Naive B cell (primary cell): ENCODE results near the gene MARCHF6. TPM values are rescaled to one million over a fixed set of nuclear protein-coding genes. Genes with fewer than 3 reads are reported as not detected.
A peak's percentile ranks its signal among the peaks of the same experiment; 100 is the strongest.

Source experiments
- ATAC-seq, 2 donors: fragments of 150-1000 bp; cut with Tn5 transposase; 2 replicates each; pipeline ENCODE4 v1.10.0; 2021; ENCODE audit warnings: low read depth in 2 of 2, mild to moderate bottlenecking in 2 of 2, moderate library complexity in 2 of 2
- DNase-seq: peaks from one replicate; pipeline ENCODE4 v3.0.0; 2022
- H3K27ac Mint-ChIP-seq, 6 donors: one replicate each; pipeline ENCODE4 v1.8.0; 2020 to 2022; ENCODE audit warnings: mild to moderate bottlenecking in 6 of 6, mixed read lengths in 6 of 6, moderate library complexity in 5 of 6, inconsistent platforms in 2 of 6
- H3K27me3 Mint-ChIP-seq, 3 donors: one replicate each; pipeline ENCODE4 v1.8.0; 2021 to 2022; ENCODE audit warnings: mixed read lengths in 3 of 3, mild to moderate bottlenecking in 1 of 3
- H3K36me3 Mint-ChIP-seq, 2 donors: one replicate each; pipeline ENCODE4 v1.8.0; 2020 to 2022; ENCODE audit warnings: mixed read lengths in 2 of 2, inconsistent platforms in 1 of 2, mild to moderate bottlenecking in 1 of 2
- H3K4me1 Mint-ChIP-seq, 3 donors: one replicate each; pipeline ENCODE4 v1.8.0; 2020 to 2022; ENCODE audit warnings: mixed read lengths in 3 of 3, inconsistent platforms in 1 of 3, mild to moderate bottlenecking in 1 of 3, moderate library complexity in 1 of 3
- H3K4me3 Mint-ChIP-seq, 8 donors: one replicate each; pipeline ENCODE4 v1.8.0; 2020 to 2022; ENCODE audit warnings: mild to moderate bottlenecking in 8 of 8, mixed read lengths in 8 of 8, moderate library complexity in 8 of 8, inconsistent platforms in 2 of 8
- H3K9me3 Mint-ChIP-seq, 7 donors: one replicate each; pipeline ENCODE4 v1.8.0; 2020 to 2022; ENCODE audit warnings: mixed read lengths in 7 of 7, mild to moderate bottlenecking in 5 of 7, inconsistent platforms in 2 of 7, moderate library complexity in 1 of 7
- polyA plus RNA-seq, 6 donors: library from polyadenylated mRNA; unstranded; fragments of 300-500 nt; fragmentation: Illumina TruSeq; gene quantifications; one replicate each; pipeline ENCODE4 v1.2.3, GENCODE V29; 2021; ENCODE audit warnings: low read depth in 6 of 6

Gene MARCHF6
- polyA plus RNA-seq, 6 donors from 2014 or later, result 22.8 to 72.8 (median 48.4) TPM

- peaks cover 5 to 29% (median 16%) of the 10 kb centered on the region in 3 donors for H3K27me3 Mint-ChIP-seq
- no peak overlapping the region for H3K27ac Mint-ChIP-seq
- no peaks in the 10 kb centered on the region for H3K36me3 Mint-ChIP-seq
- H3K4me1 Mint-ChIP-seq, result peaks cover 0 to 2% (median 0%) of the 10 kb centered on the region in 3 donors
- ATAC-seq, result no peak
- DNase-seq, result no peak
- H3K9me3 Mint-ChIP-seq, result no peaks in the 10 kb centered on the region
- no peak overlapping the region for H3K4me3 Mint-ChIP-seq
Measured at GRCh38 chr5:10315824-10316509, 37.5 kb upstream of the MARCHF6 start.

GRCh38 chr5:10317825-10318682 lies 35.4 kb upstream of the MARCHF6 start:
- Mint-ChIP-seq H3K4me3 (no peak overlapping the region), H3K27me3 (peaks cover 5 to 18% (median 12%) of the 10 kb centered on the region in 3 donors), H3K4me1 (peaks cover 0 to 2% (median 0%) of the 10 kb centered on the region in 3 donors), H3K27ac (no peak overlapping the region), H3K36me3 (no peaks in the 10 kb centered on the region), H3K9me3 (no peaks in the 10 kb centered on the region)
- no peak for DNase-seq
- ATAC-seq, result no peak

- DNase-seq (no peak), ATAC-seq (no peak)
- Mint-ChIP-seq H3K4me3 (peak overlapping the region in 1 of 8 donors; percentile 21), H3K36me3 (no peaks in the 10 kb centered on the region), H3K27ac (no peak overlapping the region), H3K4me1 (peaks cover 0 to 2% (median 0%) of the 10 kb centered on the region in 3 donors), H3K9me3 (no peaks in the 10 kb centered on the region), H3K27me3 (peaks cover 5 to 18% (median 7%) of the 10 kb centered on the region in 3 donors)
Measured at GRCh38 chr5:10319202-10319851, 34.2 kb upstream of the MARCHF6 start.

GRCh38 chr5:10320793-10321192 lies 32.7 kb upstream of the MARCHF6 start:
- DNase-seq, result no peak
- no peak overlapping the region for H3K4me3 Mint-ChIP-seq
- H3K36me3 Mint-ChIP-seq, result no peaks in the 10 kb centered on the region
- ATAC-seq, result no peak
- H3K4me1 Mint-ChIP-seq, result peaks cover 0 to 2% (median 0%) of the 10 kb centered on the region in 3 donors
- peaks cover 5 to 18% (median 11%) of the 10 kb centered on the region in 3 donors for H3K27me3 Mint-ChIP-seq
- no peak overlapping the region for H3K27ac Mint-ChIP-seq
- no peaks in the 10 kb centered on the region for H3K9me3 Mint-ChIP-seq

GRCh38 chr5:10321882-10322281 lies 31.6 kb upstream of the MARCHF6 start:
- H3K4me1 Mint-ChIP-seq, result peaks cover 0 to 2% (median 0%) of the 10 kb centered on the region in 3 donors
- DNase-seq (no peak), ATAC-seq (no peak)
- no peak overlapping the region for H3K4me3 Mint-ChIP-seq
- peaks cover 4 to 15% (median 5%) of the 10 kb centered on the region in 3 donors for H3K27me3 Mint-ChIP-seq
- H3K36me3 Mint-ChIP-seq, result no peaks in the 10 kb centered on the region
- H3K9me3 Mint-ChIP-seq, result no peaks in the 10 kb centered on the region
- H3K27ac Mint-ChIP-seq, result no peak overlapping the region

GRCh38 chr5:10323588-10324488 lies 29.7 kb upstream of the MARCHF6 start:
- ATAC-seq (no peak), DNase-seq (no peak)
- peaks cover 0 to 2% (median 0%) of the 10 kb centered on the region in 3 donors for H3K4me1 Mint-ChIP-seq
- no peaks in the 10 kb centered on the region for H3K9me3 Mint-ChIP-seq
- no peak overlapping the region for H3K4me3 Mint-ChIP-seq
- H3K36me3 Mint-ChIP-seq, result no peaks in the 10 kb centered on the region
- no peak overlapping the region for H3K27ac Mint-ChIP-seq
- H3K27me3 Mint-ChIP-seq, result peaks cover 0 to 5% (median 4%) of the 10 kb centered on the region in 3 donors

GRCh38 chr5:10324518-10325370 lies 28.8 kb upstream of the MARCHF6 start:
- H3K36me3 Mint-ChIP-seq, result no peaks in the 10 kb centered on the region
- no peaks in the 10 kb centered on the region for H3K9me3 Mint-ChIP-seq
- DNase-seq, result no peak
- H3K27ac Mint-ChIP-seq, result peak overlapping the region in 1 of 6 donors; percentile 54
- no peak for ATAC-seq
- peaks cover 0 to 2% (median 0%) of the 10 kb centered on the region in 3 donors for H3K4me1 Mint-ChIP-seq
- H3K4me3 Mint-ChIP-seq, result no peak overlapping the region
- peaks cover 0 to 14% (median 8%) of the 10 kb centered on the region in 3 donors for H3K27me3 Mint-ChIP-seq

- Mint-ChIP-seq H3K27me3 (peaks cover 36 to 43% (median 41%) of the 10 kb centered on the region in 3 donors), H3K27ac (no peak overlapping the region), H3K4me1 (peaks cover 2 to 5% (median 4%) of the 10 kb centered on the region in 3 donors), H3K4me3 (no peak overlapping the region), H3K36me3 (no peaks in the 10 kb centered on the region), H3K9me3 (no peaks in the 10 kb centered on the region)
- DNase-seq (no peak), ATAC-seq (no peak)
Measured at GRCh38 chr5:10328323-10328722, 25.2 kb upstream of the MARCHF6 start.

- H3K27me3 Mint-ChIP-seq, result peaks cover 44 to 52% (median 47%) of the 10 kb centered on the region in 3 donors
- no peaks in the 10 kb centered on the region for H3K36me3 Mint-ChIP-seq
- no peaks in the 10 kb centered on the region for H3K9me3 Mint-ChIP-seq
- DNase-seq, result no peak
- H3K27ac Mint-ChIP-seq, result no peak overlapping the region
- ATAC-seq, result no peak
- H3K4me1 Mint-ChIP-seq, result peaks cover 7 to 10% (median 7%) of the 10 kb centered on the region in 3 donors
- H3K4me3 Mint-ChIP-seq, result no peak overlapping the region
Measured at GRCh38 chr5:10329446-10329819, 24.1 kb upstream of the MARCHF6 start.

- Mint-ChIP-seq H3K4me3 (no peak overlapping the region), H3K27ac (no peak overlapping the region), H3K9me3 (no peaks in the 10 kb centered on the region), H3K36me3 (no peaks in the 10 kb centered on the region), H3K27me3 (peaks cover 49 to 57% (median 51%) of the 10 kb centered on the region in 3 donors), H3K4me1 (peaks cover 7 to 13% (median 12%) of the 10 kb centered on the region in 3 donors)
- DNase-seq, result no peak
- ATAC-seq, result no peak
Measured at GRCh38 chr5:10329820-10330481, 23.5 kb upstream of the MARCHF6 start.

GRCh38 chr5:10330511-10331230 lies 22.8 kb upstream of the MARCHF6 start:
- peaks cover 7 to 15% (median 12%) of the 10 kb centered on the region in 3 donors for H3K4me1 Mint-ChIP-seq
- no peak for ATAC-seq
- no peaks in the 10 kb centered on the region for H3K36me3 Mint-ChIP-seq
- H3K4me3 Mint-ChIP-seq, result peak overlapping the region in 1 of 8 donors; percentile 4
- H3K27me3 Mint-ChIP-seq, result peaks cover 51 to 64% (median 56%) of the 10 kb centered on the region in 3 donors
- no peak overlapping the region for H3K27ac Mint-ChIP-seq
- DNase-seq, result no peak
- H3K9me3 Mint-ChIP-seq, result no peaks in the 10 kb centered on the region
